Transverse colon (tissue), 4 donors: ENCODE data around the gene KCNN3.

ENCODE experiments used
- CTCF ChIP-seq, 5 experiments: fragments of 200-600 bp in 3 of 5; fragments of 450-650 bp in 2 of 5; sonication (generic) in 3 of 5; IDR thresholded peaks; 1 replicate in 2 of 5; 2 replicates in 3 of 5; pipeline ENCODE4 v1.5.1; 2016 to 2017; ENCODE audit warnings: antibody characterized with exemption in 5 of 5, inconsistent platforms in 3 of 5, mild to moderate bottlenecking in 2 of 5, moderate library complexity in 1 of 5
- EP300 ChIP-seq: sonication (generic); formaldehyde crosslinking; IDR thresholded peaks from one replicate; pipeline ENCODE4 v1.6.1; 2017; ENCODE audit warnings: antibody characterized with exemption, low read depth
- POLR2A ChIP-seq: fragments of 450-650 bp; IDR thresholded peaks from one replicate; pipeline ENCODE4 v1.6.1; 2016; ENCODE audit warnings: antibody characterized with exemption, mild to moderate bottlenecking, moderate library complexity
- POLR2AphosphoS5 ChIP-seq, 3 donors: sonication (generic); formaldehyde crosslinking; IDR thresholded peaks; one replicate each; pipeline ENCODE4 v1.6.1; 2016; ENCODE audit warnings: antibody characterized with exemption in 3 of 3

- TF ChIP-seq CTCF (IDR thresholded peaks at IDR 0.05): no peak
- TF ChIP-seq POLR2AphosphoS5 (IDR thresholded peaks at IDR 0.05): no peak
- TF ChIP-seq POLR2A: no peak
- TF ChIP-seq EP300: no peak
Observed at GRCh38 chr1:154809436-154810413, 60.4 kb downstream of the KCNN3 start.
